Stomach (tissue), 9 donors: Measurements from ENCODE around the gene APOC3. TPM values are rescaled to one million over a fixed set of nuclear protein-coding genes. Genes with fewer than 3 reads are reported as not detected.
"Not testable (repeated sequence)": the region's sequence is repeated elsewhere in the genome, so short reads cannot be mapped to it uniquely, and the experiment has no call there.

ENCODE experiments used
- DNase-seq, 2 donors: peaks; one replicate each; pipeline versions ENCODE4 v3.0.0 to v3.0.0-alpha.2; 2013 to 2019
- H3K27ac ChIP-seq, 5 donors: fragments of 200-600 bp in 4 of 5; sonication (generic) in 4 of 5; one replicate each; pipeline ENCODE4 v1.5.1; 2013 to 2019; ENCODE audit warnings: mild to moderate bottlenecking in 1 of 5, moderate library complexity in 1 of 5
- H3K27me3 ChIP-seq, 3 donors: fragments of 200-600 bp; sonication (generic); one replicate each; pipeline ENCODE4 v1.5.1; 2017 to 2019; ENCODE audit warnings: mixed run types in 1 of 3
- H3K36me3 ChIP-seq, 4 donors: fragments of 200-600 bp; sonication (generic); 1 replicate in 3 of 4; 2 replicates in 1 of 4; pipeline ENCODE4 v1.5.1; 2016 to 2019
- H3K4me1 ChIP-seq, 4 donors: fragments of 200-600 bp; sonication (generic); one replicate each; pipeline ENCODE4 v1.5.1; 2016 to 2019
- H3K4me3 ChIP-seq, 4 donors: fragments of 200-600 bp; sonication (generic) in 3 of 4; one replicate each; pipeline ENCODE4 v1.5.1; 2016 to 2019; ENCODE audit warnings: mild to moderate bottlenecking in 1 of 4
- H3K9me3 ChIP-seq, 4 donors: fragments of 200-600 bp; sonication (generic); one replicate each; pipeline ENCODE4 v1.5.1; 2016 to 2019
- EP300 ChIP-seq: sonication (generic); formaldehyde crosslinking; IDR thresholded peaks from one replicate; pipeline ENCODE4 v1.6.1; 2017; ENCODE audit warnings: antibody characterized with exemption
- POLR2A ChIP-seq, 4 donors: fragments of 450-650 bp; IDR thresholded peaks; one replicate each; pipeline ENCODE4 v1.6.1; 2016; ENCODE audit warnings: antibody characterized with exemption in 4 of 4, control low read depth in 2 of 4, mild to moderate bottlenecking in 1 of 4, moderate library complexity in 1 of 4
- POLR2AphosphoS5 ChIP-seq, 3 donors: sonication (generic); formaldehyde crosslinking; IDR thresholded peaks; one replicate each; pipeline ENCODE4 v1.6.1; 2016; ENCODE audit warnings: antibody characterized with exemption in 3 of 3
- WGBS, 5 donors: extraction: QIAGEN DNeasy Blood & Tissue Kit in 3 of 5; methylation state at CpG; one replicate each; pipeline versions ENCODE4 v1.1.5 to v1.1.7; 2013 to 2018; 5-methylcytosine and 5-hydroxymethylcytosine counted together
- intact Hi-C: fragments of 100-400 bp; cut with DNase I; formaldehyde crosslinking; loops from one replicate; pipeline ENCODE4 v1.15.1; 2023; ENCODE audit warnings: low total_unique reads
- polyA plus RNA-seq, 3 donors: library from polyadenylated mRNA; stranded (reverse); fragments of 200-250 nt; gene quantifications; one replicate each; pipeline ENCODE4 v1.2.3, GENCODE V29; 2013
- total RNA-seq, 5 donors: library from RNA; depleted of rRNA; stranded (reverse); fragments of >200 nt; gene quantifications; one replicate each; pipeline versions ENCODE4 v1.1.0 to v1.2.3, GENCODE V29; 2014 to 2016
- TF ChIP-seq, protein P1 (sequence below), 7 experiments: fragments of 450-650 bp in 4 of 7; fragments of 200-600 bp in 3 of 7; sonication (generic) in 3 of 7; IDR thresholded peaks; one replicate each; pipeline ENCODE4 v1.5.1; 2016 to 2019; ENCODE audit warnings: antibody characterized with exemption in 7 of 7, control low read depth in 2 of 7, mild to moderate bottlenecking in 1 of 7
- donor health status: healthy with polysubstance abuse.
- donor health status: Bipolar disorder and iron deficiency.
- donor health status: healthy.

Gene APOC3
- total and polyA plus RNA-seq, 8 donors, result 18.9 TPM; not detected in 7

DNA sequence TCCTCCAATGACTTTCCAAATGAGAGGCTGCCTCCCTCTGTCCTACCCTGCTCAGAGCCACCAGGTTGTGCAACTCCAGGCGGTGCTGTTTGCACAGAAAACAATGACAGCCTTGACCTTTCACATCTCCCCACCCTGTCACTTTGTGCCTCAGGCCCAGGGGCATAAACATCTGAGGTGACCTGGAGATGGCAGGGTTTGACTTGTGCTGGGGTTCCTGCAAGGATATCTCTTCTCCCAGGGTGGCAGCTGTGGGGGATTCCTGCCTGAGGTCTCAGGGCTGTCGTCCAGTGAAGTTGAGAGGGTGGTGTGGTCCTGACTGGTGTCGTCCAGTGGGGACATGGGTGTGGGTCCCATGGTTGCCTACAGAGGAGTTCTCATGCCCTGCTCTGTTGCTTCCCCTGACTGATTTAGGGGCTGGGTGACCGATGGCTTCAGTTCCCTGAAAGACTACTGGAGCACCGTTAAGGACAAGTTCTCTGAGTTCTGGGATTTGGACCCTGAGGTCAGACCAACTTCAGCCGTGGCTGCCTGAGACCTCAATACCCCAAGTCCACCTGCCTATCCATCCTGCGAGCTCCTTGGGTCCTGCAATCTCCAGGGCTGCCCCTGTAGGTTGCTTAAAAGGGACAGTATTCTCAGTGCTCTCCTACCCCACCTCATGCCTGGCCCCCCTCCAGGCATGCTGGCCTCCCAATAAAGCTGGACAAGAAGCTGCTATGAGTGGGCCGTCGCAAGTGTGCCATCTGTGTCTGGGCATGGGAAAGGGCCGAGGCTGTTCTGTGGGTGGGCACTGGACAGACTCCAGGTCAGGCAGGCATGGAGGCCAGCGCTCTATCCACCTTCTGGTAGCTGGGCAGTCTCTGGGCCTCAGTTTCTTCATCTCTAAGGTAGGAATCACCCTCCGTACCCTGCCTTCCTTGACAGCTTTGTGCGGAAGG is 2.9 kb downstream of the APOC3 start:
- intact Hi-C loops, result no loop called here
- WGBS, 5 donors, result 69 to 79% (median 76%) methylated on average over 5 to 13 of the region's 13 CpGs
- TF ChIP-seq EP300 (no peak), POLR2AphosphoS5 (IDR thresholded peaks at IDR 0.05) (peak in 1 of 3 donors; percentile 12), POLR2A (IDR thresholded peaks at IDR 0.05) (no peak)
- TF ChIP-seq, protein P1, sequence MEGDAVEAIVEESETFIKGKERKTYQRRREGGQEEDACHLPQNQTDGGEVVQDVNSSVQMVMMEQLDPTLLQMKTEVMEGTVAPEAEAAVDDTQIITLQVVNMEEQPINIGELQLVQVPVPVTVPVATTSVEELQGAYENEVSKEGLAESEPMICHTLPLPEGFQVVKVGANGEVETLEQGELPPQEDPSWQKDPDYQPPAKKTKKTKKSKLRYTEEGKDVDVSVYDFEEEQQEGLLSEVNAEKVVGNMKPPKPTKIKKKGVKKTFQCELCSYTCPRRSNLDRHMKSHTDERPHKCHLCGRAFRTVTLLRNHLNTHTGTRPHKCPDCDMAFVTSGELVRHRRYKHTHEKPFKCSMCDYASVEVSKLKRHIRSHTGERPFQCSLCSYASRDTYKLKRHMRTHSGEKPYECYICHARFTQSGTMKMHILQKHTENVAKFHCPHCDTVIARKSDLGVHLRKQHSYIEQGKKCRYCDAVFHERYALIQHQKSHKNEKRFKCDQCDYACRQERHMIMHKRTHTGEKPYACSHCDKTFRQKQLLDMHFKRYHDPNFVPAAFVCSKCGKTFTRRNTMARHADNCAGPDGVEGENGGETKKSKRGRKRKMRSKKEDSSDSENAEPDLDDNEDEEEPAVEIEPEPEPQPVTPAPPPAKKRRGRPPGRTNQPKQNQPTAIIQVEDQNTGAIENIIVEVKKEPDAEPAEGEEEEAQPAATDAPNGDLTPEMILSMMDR (IDR thresholded peaks at IDR 0.05), result peak in 1 of 7 experiments; percentile 25
- Histone ChIP-seq H3K4me3 (no peak overlapping the region), H3K27ac (no peak overlapping the region), H3K36me3 (no peaks in the 10 kb centered on the region), H3K27me3 (no peaks in the 10 kb centered on the region), H3K9me3 (no peaks in the 10 kb centered on the region), H3K4me1 (peaks cover 19 to 58% (median 40%) of the 10 kb centered on the region in 4 donors)
- peak; percentile 55 to 64 for DNase-seq

DNA sequence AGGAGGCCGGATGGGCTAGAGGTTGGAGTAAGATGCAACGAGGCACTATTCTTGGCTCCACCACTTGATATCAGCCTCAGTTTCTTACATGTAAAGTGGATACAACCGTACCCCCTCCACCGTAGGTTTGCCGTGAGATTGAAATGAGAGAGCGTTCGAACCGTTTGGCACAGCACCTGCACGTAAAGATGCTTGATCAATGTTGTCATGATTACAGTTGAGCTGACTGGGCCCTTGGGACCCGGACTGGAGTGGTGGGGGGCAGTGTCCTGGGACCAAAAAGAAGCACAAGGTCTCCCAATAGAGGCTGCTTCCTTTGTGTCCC is 3.7 kb downstream of the APOC3 start:
- Histone ChIP-seq H3K27ac (no peak overlapping the region), H3K4me1 (peaks cover 19 to 58% (median 46%) of the 10 kb centered on the region in 4 donors), H3K27me3 (no peaks in the 10 kb centered on the region), H3K36me3 (no peaks in the 10 kb centered on the region), H3K9me3 (no peaks in the 10 kb centered on the region), H3K4me3 (no peak overlapping the region)
- no peak for DNase-seq
- TF ChIP-seq, protein P1 (IDR thresholded peaks at IDR 0.05), result no peak
- no peak for TF ChIP-seq POLR2A (IDR thresholded peaks at IDR 0.05)
- TF ChIP-seq POLR2AphosphoS5 (IDR thresholded peaks at IDR 0.05), result no peak
- no peak for TF ChIP-seq EP300
- intact Hi-C loops, result no loop called here
- 85 to 97% (median 94%) methylated on average over 9 to 10 of the region's 10 CpGs for WGBS, 5 donors

DNA sequence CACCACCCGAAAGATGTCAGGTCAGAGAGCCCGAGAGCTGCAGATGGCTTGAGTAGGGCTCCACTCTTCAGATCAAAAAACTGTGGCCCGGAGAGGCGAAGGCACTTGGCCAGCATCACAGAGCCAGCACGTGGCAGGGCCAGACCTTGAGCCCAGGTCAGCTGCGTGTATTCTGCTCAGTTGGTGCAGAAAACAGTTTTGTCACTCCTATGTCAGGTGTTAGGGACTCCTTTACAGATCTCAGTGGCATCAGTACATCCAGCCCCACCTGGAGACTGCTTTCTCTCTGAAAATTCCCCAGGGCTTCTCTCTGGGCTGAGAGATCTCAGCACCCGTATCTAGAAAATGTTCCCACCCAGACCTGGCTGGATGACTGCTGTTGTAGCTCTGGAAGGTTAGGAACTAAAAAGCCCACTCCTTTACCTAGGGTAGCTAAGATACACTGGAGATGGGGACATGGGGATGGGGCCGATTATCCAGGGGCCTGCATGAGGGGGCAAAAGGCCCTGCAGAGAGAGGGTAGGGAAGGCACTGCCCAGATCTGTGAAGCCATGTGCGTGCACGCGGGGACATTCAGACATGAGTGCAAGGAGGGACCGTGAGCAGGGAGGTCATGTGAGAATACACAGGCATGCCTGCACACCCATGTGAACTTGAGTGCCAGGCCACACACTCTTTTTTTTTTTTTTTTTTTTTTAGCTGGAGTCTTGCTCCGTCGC is 4.3 kb downstream of the APOC3 start:
- Histone ChIP-seq H3K27me3 (no peaks in the 10 kb centered on the region), H3K9me3 (no peaks in the 10 kb centered on the region), H3K4me1 (peaks cover 19 to 56% (median 45%) of the 10 kb centered on the region in 4 donors), H3K36me3 (no peaks in the 10 kb centered on the region), H3K27ac (no peak overlapping the region), H3K4me3 (no peak overlapping the region)
- TF ChIP-seq, protein P1 (IDR thresholded peaks at IDR 0.05), result no peak
- no peak for TF ChIP-seq POLR2A (IDR thresholded peaks at IDR 0.05)
- TF ChIP-seq EP300, result no peak
- no peak for TF ChIP-seq POLR2AphosphoS5 (IDR thresholded peaks at IDR 0.05)
- 89 to 96% (median 92%) methylated on average over 14 of the region's 14 CpGs for WGBS, 5 donors
- intact Hi-C loops, result no loop called here
- no peak for DNase-seq

DNA sequence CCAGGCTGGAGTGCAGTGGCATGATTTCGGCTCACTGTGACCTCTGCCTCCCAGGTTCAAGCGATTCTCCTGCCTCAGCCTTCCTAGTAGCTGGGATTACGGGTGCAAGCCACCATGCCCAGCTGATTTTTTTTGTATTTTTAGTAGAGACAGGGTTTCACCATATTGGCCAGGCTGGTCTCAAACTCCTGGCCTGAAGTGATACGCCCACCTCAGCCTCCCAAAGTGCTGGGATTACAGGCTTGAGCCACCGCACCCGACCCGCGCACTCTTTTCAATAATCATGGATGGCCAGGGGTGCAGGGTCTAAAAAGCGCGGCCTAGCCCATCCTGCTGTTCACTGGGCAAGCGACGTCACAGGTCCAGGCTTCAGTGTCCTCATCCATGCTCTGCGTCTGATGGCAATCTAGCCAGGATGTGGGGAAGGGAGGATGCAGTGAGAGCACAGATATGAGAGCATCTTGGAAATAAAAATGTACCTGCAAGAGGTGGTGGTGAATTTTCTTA is 4.9 kb downstream of the APOC3 start:
- Histone ChIP-seq H3K27ac (peak overlapping the region in 2 of 5 donors; percentile 81 to 88), H3K4me1 (peaks cover 19 to 50% (median 42%) of the 10 kb centered on the region in 4 donors)
- not testable (repeated sequence) for DNase-seq, H3K27me3 ChIP-seq, H3K4me3 ChIP-seq, H3K9me3 ChIP-seq, H3K36me3 ChIP-seq
- intact Hi-C loops, result loop anchor here (5.0 kb wide), 1 partner anchor 47 kb away; the partner anchor contains the start of gene ZPR1
- WGBS, 5 donors, result 76 to 91% (median 80%) methylated on average over 6 to 13 of the region's 13 CpGs
